HG02885 (cell line): ENCODE data around the gene P2RY2.

ENCODE experiments used
- ATAC-seq: cut with Tn5 transposase; IDR thresholded peaks from one replicate; pipeline ENCODE4 v1.9.1; 2021; ENCODE audit warnings: mild to moderate bottlenecking; ENCODE audit not compliant: unreplicated experiment, poor library complexity

The P2RY2 gene

GRCh38 chr11:73218106-73218829 is at the start of gene P2RY2:
TSS of gene P2RY2 (plus strand) at chr11:73218281. CDS start at chr11:73234160, 15,879 bp downstream.
- ATAC-seq = no peak

GRCh38 chr11:73168925-73169579 is 49.0 kb upstream of the P2RY2 start:
- no peak for ATAC-seq

DNA sequence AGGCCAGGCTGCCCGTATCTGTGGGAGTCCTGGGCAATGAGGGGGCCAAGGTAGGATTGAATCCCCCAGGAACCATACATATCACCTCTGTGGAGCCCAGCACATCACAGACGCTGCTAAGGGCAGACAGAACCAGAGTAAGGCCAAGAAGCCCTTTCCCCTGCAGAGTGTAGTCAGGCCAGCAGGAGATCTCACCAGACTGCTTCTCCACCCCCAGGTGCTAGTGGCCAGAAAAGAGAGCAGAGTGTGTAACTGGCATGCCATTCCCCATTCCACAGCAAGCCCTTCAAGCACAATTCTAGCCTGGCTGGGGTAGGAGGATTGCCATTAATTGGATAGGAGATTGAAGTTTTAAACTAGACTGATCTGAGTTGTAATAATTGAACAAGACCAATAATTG is 47.9 kb upstream of the P2RY2 start:
- no peak for ATAC-seq

DNA sequence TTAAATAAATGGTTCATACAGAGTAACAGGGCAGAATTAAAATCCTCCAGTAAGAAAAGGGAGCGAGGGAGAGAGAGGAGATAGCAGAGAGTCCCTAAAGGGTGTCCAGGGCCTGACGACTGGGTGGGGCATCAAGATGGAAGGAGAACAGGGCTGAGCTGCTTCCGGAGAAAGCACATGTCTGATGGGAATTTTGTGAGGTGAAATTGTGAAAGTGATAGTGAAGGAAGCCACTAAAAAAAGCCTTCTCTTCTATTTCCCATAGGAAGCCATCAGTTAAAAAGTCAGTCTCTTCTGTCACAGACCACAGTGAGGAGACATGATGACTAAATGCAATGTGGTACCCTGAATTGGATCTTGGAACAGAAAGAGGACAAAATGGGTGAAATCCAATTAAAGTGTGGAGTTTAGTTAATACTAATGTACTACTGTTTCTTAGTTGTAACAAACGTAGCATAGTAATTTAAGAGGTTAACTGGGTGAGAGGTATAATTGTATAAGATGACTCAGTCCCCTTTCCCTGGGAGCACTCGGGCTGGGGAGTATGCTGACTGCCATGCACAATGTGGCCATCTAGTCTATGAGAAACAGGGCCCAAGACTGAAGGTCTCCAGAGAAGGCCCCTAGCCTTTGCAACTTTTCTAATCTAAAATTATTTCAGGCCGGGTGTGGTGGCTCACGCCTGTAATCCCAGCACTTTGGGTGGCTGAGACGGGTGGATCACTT is 46.5 kb upstream of the P2RY2 start:
- no peak for ATAC-seq

DNA sequence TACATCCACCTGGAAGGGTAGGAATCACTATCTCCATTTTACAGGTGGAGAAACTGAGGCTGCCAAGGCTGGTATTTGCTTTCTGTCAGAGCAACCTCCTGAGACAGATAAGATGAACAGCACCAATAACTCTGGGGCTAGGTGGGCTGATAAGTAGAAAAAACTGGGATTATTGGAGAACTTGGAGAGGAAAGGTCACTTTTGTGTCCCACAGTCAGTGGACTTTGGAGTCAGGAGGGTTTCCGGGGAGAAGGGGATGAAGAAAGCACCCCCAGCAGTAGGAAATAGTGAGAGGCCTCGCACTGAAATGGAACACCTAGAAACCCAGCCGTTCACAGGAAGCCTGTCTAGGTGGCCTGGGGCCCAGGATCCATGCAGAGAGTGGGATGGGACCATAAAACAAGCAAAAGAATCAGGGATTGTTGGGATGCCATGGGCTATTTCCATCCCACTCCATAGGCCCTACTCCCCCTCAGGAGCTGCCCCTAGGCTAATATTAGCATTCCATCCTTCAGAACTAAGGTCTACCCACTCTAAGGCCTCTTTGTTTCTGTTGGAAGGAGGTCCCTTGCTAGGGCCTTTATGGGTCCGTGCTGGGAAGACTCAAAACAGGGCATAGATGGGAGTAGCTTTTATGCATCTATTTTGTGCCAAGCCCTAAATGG is 45.0 kb upstream of the P2RY2 start:
- ATAC-seq = no peak

- ATAC-seq = no peak
These were observed 44.2 kb upstream of the P2RY2 start for GRCh38 chr11:73173755-73174494.

- ATAC-seq = no peak
These were observed 43.6 kb upstream of the P2RY2 start for GRCh38 chr11:73174495-73174791.

- ATAC-seq = no peak
These were observed 42.4 kb upstream of the P2RY2 start for GRCh38 chr11:73175551-73176144.

DNA sequence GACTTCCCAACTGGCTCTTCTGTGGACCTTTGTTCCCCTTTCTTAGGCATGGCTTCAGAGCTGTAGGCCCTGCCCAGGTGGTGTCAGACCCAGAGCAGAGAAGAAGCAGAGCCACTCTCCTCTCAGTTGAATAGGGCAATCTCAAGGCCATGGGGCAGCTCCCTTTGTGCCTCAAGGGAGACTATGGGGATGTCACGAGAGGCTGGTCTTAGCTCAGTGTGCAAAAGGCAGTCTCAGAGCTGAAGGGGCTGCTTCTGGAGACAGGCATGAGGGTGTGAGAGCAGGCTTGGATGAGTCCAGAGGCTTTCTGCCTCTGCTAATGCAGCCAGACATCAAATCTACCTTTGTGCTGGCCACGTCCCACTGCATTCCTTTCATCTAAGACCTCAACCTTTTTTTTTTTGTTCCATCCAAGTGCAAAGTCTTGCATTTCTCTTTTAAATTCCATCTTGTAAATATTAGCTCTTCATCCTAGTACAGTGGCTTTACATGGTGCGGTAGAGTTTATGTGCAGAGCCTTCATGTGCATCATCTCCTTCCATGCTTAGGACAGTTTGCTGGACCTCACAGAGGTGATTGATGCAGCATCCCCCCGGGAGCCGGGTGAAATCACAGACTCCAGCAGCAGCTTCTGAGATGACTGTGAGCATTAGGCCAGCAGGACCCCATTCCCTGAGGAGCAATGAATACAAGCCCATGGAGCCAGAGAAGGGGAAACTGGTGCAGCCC is 41.8 kb upstream of the P2RY2 start:
- ATAC-seq = no peak

DNA sequence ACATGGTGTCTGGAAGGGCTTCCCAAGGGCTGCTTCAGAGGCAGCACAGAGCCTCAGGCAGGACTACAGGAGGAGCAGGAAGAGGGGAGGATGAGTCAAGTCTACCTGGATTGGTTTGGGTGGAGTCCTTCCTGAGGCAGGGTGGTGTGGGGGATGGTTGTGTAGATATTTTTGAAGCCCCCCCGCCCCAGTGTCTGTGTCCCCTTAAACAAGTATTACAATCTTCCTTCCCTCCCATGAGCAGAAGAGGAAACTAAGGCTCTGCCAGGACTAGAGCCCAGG is 41.3 kb upstream of the P2RY2 start:
- ATAC-seq = no peak

DNA sequence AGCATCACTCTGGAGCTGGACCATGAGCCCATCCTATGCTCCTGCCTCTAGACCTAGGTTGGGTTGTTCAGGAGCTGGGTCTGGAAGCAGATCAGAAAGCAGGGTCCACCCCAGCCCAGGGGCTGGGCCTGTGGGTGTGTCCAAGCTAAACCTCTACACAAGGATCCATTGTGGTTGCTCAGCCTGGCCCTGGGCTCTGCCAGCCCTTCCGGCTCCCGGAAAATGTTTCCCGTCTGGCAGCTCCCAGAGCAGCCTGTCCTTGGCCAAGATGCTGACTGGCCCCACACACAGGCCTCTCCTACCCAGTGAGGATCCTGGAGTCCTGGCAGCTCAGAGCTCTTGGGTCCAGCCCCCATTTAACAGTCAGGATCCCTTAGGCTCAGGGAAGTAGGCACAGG is 40.7 kb upstream of the P2RY2 start:
- ATAC-seq = no peak

DNA sequence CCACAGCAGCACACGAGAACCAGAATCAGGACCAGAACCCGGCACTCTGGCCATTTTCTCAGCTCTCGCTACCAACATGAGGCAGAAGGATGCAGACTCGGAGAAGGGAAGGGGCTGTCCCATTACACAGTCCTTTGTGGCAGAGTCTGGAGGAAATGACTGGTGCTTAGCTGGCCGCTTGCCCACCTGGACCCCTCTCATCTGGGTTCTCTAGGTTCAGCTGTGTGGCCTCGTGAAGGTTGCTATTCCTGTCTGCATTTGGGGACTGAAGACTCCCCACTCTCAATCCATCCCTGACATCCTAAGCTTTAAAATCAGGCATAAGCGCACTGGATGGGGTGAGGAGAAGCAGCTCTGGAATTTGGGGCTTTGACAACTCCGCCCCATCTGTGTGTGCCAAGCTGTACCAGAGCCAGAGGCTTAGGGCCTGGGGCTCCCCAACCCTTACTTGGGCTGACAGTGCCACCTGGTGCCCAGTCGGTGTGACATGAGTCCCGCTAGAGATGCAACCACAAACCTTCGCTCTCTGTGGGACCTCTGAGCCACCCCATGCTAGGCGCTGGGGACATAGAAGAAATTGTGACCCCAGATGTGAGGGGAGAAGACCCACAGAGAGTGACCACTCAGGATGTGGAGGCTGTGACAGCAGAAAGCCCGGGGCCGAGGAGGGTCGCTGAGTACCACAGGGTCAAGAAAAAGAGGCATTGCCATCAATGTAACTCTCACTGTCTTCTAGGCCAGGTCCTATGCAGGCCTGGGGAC is 40.1 kb upstream of the P2RY2 start:
- peak; percentile 79 for ATAC-seq

GRCh38 chr11:73178681-73179080 is 39.4 kb upstream of the P2RY2 start:
- ATAC-seq = no peak

DNA sequence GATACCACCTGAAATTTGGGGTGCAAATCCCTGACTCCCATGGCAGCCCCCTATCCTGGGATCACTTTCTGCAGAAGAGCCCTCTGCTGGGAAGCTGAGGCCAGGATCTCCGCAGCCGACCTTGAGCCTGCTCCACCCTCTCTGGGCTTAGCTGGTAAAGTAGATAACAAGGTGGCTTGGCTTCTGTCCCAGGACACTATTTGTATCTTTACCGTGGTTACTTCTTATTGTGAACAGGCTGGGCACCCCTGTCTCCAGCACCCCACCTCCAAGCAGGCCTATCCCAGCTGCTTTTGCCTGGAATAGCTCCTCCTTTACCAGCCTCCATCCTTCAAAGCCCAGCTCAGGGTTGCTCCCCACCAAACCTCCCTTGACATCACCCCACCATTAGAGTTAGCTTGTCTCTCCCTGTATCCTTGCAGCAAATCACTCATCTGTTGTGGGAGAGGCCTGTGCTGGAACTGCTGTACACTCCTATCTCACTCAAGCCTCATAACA is 35.2 kb upstream of the P2RY2 start:
- ATAC-seq = no peak

DNA sequence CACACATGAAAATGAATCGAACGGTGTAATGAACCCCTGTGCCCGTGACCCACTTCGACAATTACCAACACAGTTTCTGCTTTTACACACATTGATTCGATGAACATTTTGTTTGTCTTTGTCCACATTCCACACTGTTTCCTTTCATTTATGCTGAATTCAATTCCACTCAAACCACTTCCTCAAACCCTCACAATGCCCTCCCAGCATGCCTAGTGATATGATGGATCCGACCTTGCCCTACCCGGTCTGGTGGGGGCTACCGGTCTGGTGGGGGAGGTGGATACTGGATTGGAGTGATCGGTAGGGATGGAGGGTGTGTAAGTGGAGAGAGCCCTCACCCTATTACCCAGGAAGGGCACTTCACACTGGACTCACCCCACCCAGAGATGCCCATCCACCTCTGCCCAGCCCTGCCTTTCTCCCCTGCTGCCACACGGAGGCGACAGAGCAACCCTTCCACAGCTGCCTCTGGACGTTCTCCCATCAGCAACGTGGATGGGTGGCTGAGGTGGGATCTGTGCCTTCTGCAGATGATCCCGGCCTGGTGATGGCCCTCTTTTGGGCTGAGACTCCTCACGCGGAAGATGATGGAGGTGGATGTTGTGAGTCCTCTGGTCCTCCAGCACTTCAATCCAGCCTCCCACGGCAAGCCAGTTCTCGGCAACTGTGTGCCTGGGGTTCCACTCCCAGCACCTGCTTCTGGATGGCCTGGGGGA is 33.0 kb upstream of the P2RY2 start:
- ATAC-seq = no peak

DNA sequence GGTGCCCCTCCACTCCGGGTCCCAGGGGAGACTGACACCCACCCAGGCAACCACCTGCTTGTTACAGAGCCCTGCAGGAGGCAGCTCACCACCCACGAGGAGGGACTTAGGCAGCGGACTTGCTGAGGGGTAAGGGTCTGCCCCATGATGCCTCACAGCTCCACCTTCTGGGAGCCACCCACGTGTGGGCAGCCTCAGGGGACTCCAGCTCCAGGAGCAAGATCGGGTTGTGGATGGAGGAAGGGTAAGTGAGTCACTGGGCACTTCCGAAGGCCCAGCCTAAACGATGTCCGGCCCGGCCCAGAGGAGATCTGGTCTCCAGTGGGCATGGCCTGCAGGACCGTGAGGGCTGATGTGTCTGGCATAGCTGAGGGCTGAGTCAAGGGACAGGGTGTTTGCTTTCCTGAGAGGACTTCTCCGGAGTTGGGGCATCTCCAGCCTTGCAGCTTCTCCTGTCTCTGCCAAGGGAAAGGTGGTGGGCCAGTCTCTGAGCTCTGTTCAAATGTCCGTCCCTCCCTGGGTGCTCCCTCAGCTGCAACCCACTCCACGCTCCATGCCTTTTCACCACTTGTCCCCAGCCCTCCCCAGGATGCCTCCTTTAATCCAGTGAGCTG is 32.3 kb upstream of the P2RY2 start:
- ATAC-seq = no peak

- no peak for ATAC-seq
These were observed 31.7 kb upstream of the P2RY2 start for GRCh38 chr11:73186294-73186850.
